Activated CD4-positive, alpha-beta T cell treated with anti-CD3 and anti-CD28 coated beads for 48 hours (primary cell): ENCODE data around the gene TMEM147.

Source experiments
- DNase-seq: peaks from one replicate; pipeline ENCODE4 v3.0.0-alpha.2; 2020

The TMEM147 gene

GRCh38 chr19:35549174-35549788 is 3.9 kb downstream of the TMEM147 start:
- peak; percentile 67 for DNase-seq

DNA sequence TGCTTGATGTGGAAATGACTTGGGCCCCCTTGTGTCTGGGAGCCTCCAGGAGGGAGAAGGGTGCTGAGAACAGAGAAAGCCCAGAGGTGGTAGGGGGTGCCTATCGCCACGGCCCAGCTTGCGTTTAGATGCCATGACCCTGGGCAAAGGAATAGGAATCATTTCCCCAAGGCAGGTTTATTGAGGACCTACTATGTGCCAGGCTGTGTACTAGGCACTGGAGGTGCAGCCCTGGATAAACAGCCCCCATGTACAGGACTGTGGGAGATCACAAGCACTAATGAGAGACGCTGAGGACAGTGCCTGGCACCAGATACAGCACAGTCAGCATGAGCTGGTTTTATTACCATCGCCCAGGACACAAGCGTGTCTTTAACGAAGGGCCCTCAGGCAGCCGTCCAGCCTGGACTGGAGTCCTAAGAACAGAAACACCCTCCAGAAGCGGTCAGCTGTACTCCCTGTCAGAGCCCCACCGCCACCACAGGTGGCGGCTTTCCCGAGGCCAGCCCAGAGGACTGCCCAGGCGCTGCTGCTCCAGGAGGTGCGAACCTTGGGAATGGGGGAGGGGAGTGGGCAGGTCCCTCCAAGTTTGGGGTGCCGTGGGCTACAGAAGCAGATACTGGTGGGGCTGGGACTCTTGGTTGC is 4.6 kb downstream of the TMEM147 start:
- no peak for DNase-seq

DNA sequence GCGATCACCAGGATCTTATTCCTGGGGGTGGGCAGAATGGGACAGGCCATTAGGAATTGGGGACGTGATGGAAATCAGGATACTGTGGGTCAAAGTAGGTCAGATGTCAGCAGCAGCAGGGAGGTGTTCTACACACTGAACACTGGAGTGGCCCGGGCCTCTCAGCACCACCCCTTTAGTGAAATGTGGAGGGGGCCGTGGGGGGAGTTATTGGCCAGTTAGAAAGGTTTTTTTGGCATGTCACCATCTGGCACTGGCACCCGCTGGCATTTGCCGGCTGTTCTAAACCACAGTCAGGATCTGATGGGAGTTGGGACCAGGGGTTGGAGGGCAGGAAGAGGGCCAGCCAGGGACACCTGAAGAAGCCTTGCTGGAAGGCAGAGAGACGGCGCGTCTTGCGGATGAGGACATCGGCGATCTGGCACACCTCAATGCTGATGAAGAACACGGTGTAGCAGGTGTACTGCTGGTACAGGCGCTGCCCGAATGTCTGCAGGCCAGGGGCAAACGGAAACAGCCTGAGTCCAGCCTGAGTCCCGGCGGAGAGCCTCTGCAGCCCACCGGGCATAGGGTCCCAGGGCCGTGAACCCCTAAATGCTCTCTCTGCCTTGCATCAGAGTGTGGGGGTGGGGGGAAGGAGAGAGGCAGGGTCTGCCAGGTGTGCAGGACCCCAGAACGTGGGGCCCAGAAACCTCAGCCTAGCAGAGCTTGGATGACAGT is 5.8 kb downstream of the TMEM147 start:
- DNase-seq: no peak

- no peak for DNase-seq
These were observed 7.3 kb downstream of the TMEM147 start for GRCh38 chr19:35552534-35553384.

- no peak for DNase-seq
These were observed 8.1 kb downstream of the TMEM147 start for GRCh38 chr19:35553385-35554000.

DNA sequence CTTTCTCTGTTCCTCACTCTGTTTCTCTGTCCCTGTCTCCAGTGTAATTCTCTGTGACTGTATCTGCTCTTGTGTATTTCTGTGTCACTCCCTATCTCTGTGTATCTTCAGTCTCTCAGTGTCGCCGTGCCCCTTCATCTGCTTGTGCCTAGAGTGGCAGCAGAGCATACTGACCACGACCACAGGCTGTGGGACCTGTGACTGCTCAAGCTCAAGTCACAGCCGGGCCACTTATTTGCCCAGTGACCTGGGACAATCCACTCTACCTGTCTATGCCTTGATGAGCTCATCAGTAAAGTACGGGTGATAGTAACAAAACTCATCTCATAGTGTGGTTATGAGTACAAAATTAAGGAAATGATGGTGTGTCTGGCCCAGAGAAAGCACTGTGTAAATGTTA is 8.7 kb downstream of the TMEM147 start:
- DNase-seq: no peak

- DNase-seq: no peak
These were observed 10.0 kb downstream of the TMEM147 start for GRCh38 chr19:35555301-35556005.

GRCh38 chr19:35556025-35556590 is 10.7 kb downstream of the TMEM147 start:
- DNase-seq: no peak

DNA sequence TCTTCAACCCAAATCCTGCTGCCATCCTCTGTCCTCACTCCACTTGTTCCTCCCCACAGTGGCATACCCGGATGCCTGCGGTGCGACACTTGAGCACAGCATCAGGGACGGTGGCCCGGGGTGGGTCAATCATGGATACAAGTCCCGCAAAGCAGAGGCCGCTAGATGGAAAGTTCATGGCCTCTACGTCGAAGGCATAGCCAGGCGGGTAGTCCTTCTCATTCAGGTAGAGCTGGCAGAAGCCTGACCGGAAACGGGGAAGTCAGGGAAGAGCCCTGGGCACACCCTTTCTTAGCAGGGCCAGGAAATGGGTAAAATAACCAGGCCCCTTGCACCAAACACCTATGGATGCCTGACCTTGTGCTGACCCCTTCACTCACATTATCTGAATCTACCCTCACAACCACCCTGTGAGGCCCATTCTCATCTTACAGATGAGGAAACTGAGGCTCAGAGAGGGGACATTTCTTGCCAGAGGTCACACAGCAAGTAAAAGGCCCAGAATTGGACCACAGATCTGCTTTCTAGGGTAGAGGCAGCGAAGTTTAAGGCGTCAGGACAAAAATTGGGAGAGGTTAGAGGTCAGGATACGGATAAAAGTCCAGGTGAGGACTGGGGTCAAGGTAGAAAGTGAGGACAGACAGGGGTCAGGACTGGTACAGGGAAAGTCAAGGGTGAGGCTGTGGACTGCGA is 11.6 kb downstream of the TMEM147 start:
- no peak for DNase-seq

DNA sequence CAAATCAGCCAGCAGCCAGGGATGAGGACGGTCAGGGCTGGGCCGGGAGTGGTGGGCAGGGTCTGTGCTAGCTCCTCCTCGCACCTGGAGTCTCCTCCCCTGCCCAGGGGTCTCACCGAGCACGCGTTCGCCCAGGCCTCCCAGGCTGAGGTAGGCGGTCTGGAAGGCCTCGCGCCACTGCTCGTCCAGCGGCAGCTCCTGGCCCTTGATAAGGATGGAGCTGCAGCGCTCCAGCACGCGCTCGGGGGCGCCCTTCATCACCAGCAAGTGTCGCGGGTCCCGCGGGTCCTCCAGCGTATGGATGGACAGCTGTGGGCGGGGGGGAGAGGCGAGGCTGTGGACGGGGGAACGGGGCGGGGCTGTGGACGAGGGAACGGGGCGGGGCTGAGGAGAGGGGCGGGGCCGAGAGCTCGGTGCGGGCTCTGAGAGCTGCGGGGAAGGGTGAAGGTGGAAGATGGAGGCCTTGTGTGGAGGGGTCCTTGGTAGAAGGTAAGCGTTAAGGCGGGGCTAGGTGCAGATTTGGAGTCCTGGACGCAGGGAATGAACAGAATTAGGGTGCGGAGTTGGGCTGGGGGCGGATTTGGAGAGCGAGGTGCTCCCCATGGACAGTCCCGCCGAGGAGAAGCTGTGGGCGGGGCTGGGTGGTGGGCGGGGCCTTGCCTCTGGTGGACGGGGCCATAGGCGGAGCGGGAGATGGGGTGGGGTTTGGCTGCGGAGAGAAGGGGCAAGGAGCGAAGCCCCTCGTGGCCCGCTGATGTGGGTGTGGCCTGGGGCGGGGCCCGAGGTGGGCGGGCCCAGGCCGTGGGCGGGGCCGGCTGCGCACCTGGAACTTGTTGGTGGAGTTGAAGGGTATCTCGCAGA is 12.3 kb downstream of the TMEM147 start:
- DNase-seq: peak; percentile 74

DNA sequence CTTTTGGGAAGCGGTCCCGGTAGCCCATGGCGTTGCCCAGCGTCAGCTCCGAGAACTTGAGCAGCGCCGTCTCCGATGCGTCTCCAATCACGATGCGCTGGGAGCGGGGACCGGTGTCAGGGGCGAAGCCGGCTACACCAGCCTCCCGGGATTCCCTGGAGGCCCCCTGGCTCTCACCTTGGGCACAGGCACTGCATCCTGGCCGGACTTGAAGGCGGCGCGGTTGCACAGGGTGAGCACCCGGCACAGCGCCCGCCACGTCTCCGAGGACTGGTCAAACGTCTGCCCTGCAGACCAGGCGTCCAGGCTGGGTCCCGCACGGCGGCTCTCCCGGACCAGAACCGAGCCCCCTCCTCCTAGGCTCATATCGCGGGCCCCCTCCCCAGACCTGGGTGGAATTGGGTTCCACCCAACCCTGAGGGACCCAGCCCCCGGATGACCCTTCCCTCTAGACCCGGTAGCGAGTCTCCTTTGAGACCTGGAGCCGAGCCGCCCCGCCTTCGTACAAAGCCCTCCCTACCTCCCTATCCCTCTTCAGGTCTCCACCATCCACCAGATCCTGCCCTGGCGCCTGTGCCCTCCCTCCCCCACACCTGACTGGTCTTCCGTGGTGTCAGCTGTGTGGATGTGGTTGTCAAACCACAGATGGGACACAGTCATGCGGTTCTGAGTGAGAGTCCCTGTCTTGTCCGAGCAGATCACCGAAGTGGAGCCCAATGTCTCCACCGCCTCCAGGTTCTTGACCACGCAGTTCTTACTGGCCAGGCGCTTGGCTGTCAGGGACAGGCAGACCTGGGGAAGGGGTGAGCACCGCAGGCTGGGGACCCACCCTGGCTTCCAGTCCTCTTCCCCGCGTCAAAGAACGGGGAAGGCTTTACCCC is 13.2 kb downstream of the TMEM147 start:
- DNase-seq: no peak

GRCh38 chr19:35559281-35559659 is 13.8 kb downstream of the TMEM147 start:
- DNase-seq: no peak

DNA sequence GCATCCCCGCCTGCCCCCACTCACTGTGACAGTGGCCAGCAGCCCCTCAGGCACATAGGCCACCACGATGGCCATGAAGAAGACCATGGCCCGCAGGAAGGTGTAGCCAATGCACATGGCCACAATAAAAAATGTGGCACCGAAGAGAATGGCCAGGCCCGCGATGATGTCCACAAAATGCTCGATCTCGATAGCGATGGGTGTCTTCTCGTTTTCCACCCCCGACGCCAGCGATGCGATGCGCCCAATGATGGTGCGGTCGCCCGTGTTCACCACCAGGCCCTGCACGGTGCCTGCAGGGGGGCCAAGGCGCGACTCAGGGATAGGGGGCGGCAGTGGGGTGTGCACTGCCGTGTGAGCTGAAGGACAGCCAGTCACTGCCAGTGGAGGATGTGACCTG is 14.4 kb downstream of the TMEM147 start:
- DNase-seq: no peak

DNA sequence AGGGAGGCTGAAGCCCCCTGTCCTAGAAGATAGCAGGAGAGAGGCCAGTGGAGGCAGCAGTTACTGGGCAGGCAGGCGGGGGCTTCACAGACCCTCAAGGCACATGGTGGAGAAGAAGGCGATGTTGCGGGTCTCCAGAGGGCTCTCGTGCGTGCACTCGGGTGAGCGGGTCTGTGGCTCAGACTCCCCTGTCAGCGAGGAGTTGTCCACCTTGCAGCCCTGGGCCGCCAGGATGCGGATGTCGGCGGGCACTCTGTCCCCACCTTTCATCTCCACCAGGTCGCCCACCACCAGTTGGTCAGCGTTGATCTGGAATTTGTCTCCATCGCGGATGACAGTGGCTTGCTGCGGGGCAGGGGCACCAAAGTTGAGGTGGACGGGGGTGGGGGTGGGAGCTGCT is 14.8 kb downstream of the TMEM147 start:
- DNase-seq: no peak

DNA sequence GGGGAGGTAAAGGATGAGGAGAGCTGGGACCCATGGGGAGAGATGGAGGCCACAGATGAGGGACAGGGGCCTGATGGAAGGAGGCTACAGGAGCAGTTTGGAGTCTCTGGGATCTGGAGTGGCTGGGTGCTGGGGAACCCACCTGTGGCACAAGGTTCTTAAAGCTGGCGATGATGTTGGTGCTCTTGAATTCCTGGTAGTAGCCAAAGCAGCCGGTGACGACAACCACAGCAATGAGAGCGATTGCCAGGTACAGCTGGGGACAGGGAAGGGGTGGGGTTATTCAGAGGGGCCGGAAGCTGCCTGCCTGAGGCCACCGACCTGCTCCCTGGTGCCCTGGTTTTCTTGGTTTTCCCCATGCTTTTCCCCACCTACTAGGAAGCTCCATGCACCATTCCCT is 15.3 kb downstream of the TMEM147 start:
- DNase-seq: no peak

- DNase-seq: no peak
These were observed 16.0 kb downstream of the TMEM147 start for GRCh38 chr19:35561436-35561835.

- DNase-seq: no peak
These were observed 16.9 kb downstream of the TMEM147 start for GRCh38 chr19:35562336-35562735.

DNA sequence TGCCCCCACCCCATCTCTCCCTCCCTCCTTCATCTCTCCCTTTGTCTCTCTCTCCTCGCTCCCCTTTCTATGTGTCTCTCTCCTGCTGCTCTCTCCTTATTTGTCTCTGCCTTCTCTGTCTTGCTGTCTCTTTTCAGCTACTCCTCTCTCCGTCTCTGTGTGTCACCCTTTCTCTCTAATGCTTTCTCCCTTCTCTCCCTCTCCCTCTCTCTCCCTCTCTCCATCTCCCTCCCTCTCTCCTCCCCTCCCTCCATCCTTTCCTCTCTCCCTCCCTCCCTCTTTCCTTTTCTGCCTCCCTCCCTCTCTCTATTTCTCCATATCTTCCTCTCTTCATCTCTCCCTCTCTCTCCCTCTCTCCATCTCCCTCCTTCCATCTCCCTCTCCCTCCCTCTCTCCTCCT is 17.4 kb downstream of the TMEM147 start:
- no peak for DNase-seq

DNA sequence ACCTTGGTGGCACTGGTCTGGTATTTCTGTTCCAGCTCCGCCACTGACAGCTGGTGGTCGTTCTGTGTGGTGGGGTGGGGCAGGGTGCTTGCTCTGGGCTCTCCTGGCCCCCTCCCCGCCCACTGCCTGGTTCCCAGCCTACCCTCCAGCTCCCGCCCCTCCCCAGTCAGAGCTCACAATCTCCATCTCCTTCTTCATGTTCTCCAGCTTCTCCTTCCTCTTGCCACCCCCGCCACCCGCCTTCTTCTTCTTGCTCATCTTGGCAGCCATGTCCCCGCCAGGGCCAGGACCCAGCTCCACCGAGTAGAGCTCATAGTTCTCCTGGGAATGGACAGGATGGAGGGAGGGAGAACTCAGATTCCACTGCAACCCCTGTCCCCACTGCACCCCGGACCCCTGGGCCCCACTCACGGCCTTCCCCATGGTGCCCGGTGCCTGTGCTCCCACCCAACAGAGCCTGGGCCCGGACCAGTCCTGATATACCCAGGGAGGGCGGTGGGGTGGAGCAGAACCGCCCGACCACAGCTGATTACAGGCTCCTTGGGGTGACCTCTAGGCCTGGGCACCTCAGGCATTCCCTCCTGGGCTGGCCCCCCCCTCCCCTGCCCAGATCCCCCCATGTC is 17.9 kb downstream of the TMEM147 start, which contains the start of gene ATP4A:
Gene ATP4A (minus strand): TSS at position 452 of the 623 bp plus-strand sequence. CDS start 29 bp downstream, at position 423.
- DNase-seq: no peak
